ENCODE results near the gene PODNL1.

DNA sequence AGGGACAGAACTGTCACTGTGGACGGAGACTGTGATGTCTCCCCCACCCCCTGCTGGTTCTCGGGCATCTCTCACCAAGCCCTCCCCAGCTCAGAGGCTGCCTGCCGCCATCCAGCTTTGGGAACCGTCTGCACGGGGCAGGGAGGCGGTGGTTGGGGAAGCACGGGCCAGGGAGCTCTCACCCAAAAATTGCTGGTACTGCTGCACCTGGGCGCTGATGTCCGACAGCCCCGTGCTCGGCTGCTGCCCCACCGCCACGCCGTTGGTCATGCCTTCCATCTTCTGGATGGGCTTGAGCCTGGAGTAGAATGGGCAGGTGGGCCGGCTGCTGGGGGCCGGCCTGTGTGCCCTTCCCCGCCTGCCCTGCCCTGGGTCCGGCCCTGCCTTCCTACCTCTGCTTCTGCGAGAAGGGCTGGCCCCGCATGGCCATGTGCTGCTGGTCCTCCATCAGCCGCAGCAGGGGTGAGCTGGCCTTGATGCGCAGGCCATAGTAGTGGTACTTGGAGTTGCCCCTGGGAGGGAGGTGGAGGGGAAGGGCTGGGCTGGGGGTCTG, 30.2 kb upstream of the PODNL1 start:
- TF ChIP-seq CTCF (IDR thresholded peaks at IDR 0.05; ENCODE audit: borderline replicate concordance, extremely low read depth, low read length, poor library complexity, severe bottlenecking) (no peak), EZH2 (IDR thresholded peaks at IDR 0.05; ENCODE audit: borderline replicate concordance, low read depth, low read length, severe bottlenecking) (no peak)

Data from DND-41 (cell line).